Stimulated activated CD4-positive, alpha-beta T cell treated with anti-CD3 and anti-CD28 coated beads, TNF-alpha, amount 100 ng/mL, for 4 hours (primary cell): ENCODE data around the gene ST3GAL5.
"Not testable (repeated sequence)": the region's sequence is repeated elsewhere in the genome, so short reads cannot be mapped to it uniquely, and the experiment has no call there.

Experiments
- DNase-seq, 3 experiments: peaks; one replicate each; pipeline ENCODE4 v3.0.0-alpha.2; 2020; ENCODE audit warnings: low read depth in 3 of 3

Gene ST3GAL5

DNA sequence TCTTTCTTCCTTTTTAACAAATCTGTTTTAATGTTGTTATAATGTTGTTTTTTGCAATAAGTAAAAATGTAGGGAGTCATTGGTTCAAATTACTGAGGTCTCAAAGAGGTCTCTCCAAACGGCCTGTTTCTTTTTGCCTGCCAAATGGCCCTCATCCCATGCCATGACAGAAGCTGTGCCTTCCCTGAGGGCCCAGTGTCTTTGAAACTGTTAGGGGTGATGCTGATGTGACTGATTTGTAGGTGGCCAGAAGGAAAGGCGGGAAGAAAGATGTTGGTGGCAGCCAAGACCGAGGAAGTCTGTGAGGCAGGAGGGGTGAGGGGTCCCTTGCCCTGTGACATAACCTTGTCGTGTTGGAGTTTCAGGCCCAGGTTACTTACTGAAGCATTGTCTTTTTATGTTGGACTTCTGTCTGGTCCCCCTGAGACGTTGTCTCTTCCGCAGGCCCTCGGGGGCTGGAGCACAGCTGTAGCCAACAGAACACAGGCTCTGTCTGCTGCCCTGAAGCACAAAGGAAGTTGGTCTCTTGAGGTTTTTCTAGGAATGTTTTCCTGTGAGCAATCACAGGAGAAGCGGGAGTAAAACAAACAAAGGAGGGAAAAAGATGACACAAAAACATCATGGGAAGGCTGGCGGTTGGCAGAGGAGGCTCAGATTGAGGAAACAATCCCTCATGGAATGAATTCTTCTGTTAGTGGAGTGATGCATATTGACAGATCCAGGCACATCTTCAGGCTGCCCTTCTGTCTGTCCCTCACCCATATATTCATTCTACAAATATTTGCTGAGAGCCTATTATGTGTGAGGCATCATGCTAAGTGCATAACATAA, 4.9 kb upstream of the ST3GAL5 start:
- DNase-seq, result no peak

DNA sequence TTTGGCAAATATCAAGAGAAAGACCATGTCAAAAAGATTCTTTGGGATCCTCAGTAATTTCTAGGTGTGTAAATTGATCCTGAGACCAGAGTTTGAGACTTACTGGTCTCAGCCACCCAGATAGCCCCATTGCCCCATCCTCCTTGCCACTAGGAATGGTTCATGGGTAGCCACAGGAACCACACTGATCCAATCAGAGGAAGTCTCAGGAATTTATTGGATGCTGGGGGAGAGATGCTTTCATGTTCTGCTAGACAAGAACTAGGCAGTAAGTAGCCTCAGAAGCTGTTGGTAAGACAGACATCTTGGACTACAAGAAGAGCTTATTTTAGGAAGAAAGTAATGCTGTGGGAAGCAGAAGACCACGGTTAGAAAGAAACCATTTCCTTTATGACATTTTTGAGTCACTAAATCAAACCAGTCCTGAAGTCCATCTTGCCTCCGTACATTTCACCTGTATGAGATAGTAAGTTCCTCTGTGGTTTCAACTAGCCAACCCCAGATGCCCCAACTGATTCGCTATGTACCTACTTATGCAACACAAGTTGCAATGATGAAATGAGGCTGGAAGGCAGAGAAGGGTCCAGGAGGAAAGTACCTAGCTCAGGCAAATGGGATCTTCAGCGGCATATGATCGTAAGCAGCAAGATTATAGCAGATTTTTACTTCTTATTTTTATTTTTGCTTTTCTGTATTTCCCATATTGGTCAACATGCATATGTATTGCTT, 3.6 kb upstream of the ST3GAL5 start:
- no peak for DNase-seq

GRCh38 chr2:85890522-85891176, 1.9 kb upstream of the ST3GAL5 start:
- DNase-seq, result no peak

- DNase-seq, result no peak
Observed at GRCh38 chr2:85889627-85890281, 964 bp upstream of the ST3GAL5 start.

GRCh38 chr2:85888020-85888683, 638 bp downstream of the ST3GAL5 start:
- DNase-seq, result peak in 2 of 3 experiments; percentile 10 to 26

DNA sequence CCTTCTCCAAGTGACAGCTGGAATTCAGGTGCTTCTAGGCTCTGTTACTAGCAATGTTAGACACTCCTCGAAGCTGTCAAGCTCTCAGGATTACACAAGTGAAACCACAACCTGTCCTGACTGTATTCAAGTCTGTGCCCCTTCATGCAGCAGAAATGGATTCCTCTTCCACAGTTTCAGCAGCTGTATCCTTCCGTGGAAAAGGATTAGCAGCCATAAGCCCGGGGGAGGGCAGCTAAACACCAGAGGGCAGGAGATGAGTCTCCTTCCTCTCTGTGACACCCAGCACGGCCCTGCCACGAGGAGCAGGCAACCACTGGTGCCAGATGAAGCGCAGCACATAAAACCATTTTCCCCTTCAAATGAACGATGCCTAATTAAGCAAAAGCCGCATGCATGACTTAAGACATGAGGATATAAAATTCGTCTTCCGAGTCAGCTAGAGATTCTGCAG, 1.2 kb downstream of the ST3GAL5 start:
- DNase-seq, result peak in 2 of 3 experiments; percentile 18 to 27

GRCh38 chr2:85886590-85886989, 2.2 kb downstream of the ST3GAL5 start:
- peak in 2 of 3 experiments; percentile 48 to 53 for DNase-seq

DNA sequence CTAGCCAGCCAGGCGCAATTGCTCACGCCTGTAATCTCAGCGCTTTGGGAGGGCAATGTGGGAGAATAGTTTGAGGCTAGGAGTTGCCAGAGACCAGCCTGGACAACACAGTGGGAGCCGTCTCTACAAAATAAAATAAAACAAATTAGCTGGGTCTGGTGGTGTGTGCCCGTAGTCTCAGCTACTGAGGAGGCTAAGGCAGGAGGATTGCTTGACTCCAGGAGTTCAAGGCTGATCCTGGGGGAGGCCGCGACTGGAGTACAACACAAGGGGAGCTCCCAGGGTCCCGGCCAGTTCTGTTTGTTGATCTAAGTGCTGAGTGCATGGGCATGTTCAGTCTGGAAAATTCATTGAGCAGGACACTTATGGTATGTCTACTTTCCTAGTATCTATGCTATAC, 2.6 kb downstream of the ST3GAL5 start:
- no peak for DNase-seq

DNA sequence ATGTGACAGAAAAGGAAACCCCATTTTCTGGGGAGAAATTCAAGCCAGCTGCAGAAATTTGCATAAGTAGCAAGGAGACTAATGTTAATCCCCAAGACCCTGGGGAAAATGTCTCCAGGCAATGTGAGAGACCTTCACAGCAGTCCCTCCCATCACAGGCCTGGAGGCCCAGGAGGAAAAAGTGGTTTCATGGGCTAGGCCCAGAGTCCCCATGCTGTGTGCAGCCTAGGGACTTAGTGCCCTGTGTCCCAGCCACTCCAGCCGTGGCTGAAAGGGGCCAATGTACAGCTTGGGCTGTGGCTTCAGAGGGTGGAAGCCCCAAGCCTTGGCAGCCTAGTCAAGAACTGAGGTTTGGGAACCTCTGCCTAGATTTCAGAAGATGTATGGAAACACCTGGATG, 7.0 kb downstream of the ST3GAL5 start:
- not testable (repeated sequence) for DNase-seq

GRCh38 chr2:85880716-85881328, 8.0 kb downstream of the ST3GAL5 start:
- DNase-seq, result not testable (repeated sequence)

- DNase-seq, result no peak
Observed at GRCh38 chr2:85878719-85879370, 9.9 kb downstream of the ST3GAL5 start.

- no peak for DNase-seq
Observed at GRCh38 chr2:85875350-85876050, 13.3 kb downstream of the ST3GAL5 start.

GRCh38 chr2:85873679-85874078, 15.1 kb downstream of the ST3GAL5 start:
- DNase-seq, result no peak

- DNase-seq, result no peak
Observed at GRCh38 chr2:85872536-85873161, 16.1 kb downstream of the ST3GAL5 start.

GRCh38 chr2:85871494-85872164, 17.2 kb downstream of the ST3GAL5 start:
- DNase-seq, result no peak

- DNase-seq, result no peak
Observed at GRCh38 chr2:85868822-85869221, 20.0 kb downstream of the ST3GAL5 start.

GRCh38 chr2:85867556-85868292, 21.1 kb downstream of the ST3GAL5 start:
- DNase-seq, result no peak

GRCh38 chr2:85867121-85867520, 21.7 kb downstream of the ST3GAL5 start:
- DNase-seq, result no peak
